ENCODE measurements around the gene TNRC6A. TPM values are rescaled to one million over a fixed set of nuclear protein-coding genes. Genes with fewer than 3 reads are reported as not detected.
A peak's percentile ranks its signal among the peaks of the same experiment; 100 is the strongest.

TNRC6A gene
- total and polyA plus RNA-seq, 2 experiments from 2014 or later, result 93.1 to 124 TPM

GRCh38 chr16:24745791-24746190 lies 16.3 kb downstream of the TNRC6A start (continued):
- TF ChIP-seq, protein P1, sequence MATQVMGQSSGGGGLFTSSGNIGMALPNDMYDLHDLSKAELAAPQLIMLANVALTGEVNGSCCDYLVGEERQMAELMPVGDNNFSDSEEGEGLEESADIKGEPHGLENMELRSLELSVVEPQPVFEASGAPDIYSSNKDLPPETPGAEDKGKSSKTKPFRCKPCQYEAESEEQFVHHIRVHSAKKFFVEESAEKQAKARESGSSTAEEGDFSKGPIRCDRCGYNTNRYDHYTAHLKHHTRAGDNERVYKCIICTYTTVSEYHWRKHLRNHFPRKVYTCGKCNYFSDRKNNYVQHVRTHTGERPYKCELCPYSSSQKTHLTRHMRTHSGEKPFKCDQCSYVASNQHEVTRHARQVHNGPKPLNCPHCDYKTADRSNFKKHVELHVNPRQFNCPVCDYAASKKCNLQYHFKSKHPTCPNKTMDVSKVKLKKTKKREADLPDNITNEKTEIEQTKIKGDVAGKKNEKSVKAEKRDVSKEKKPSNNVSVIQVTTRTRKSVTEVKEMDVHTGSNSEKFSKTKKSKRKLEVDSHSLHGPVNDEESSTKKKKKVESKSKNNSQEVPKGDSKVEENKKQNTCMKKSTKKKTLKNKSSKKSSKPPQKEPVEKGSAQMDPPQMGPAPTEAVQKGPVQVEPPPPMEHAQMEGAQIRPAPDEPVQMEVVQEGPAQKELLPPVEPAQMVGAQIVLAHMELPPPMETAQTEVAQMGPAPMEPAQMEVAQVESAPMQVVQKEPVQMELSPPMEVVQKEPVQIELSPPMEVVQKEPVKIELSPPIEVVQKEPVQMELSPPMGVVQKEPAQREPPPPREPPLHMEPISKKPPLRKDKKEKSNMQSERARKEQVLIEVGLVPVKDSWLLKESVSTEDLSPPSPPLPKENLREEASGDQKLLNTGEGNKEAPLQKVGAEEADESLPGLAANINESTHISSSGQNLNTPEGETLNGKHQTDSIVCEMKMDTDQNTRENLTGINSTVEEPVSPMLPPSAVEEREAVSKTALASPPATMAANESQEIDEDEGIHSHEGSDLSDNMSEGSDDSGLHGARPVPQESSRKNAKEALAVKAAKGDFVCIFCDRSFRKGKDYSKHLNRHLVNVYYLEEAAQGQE (IDR thresholded peaks at IDR 0.05; ENCODE audit: unreplicated experiment), result no peak
- no peak for TF ChIP-seq STAT1 (IDR thresholded peaks at IDR 0.05; ENCODE audit: unreplicated experiment)

DNA sequence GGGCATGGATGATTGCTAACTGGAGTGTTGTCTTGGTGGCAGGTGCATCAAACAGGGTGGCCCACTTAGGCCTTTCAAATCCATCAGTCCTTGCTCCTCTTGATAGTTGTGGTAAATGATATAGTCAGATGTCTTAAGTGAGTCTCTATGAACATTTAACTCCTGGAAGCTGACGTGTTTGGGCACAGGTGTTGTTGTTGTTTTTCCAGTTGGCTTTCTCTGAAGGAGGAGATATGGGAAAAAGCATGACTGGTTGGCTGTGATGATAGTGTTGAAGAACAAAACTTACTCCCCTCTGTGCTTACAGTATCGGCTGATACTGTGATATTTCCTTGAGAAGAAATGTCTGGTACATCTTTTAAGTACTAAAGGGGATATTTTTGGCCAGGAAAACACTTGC lies 18.0 kb downstream of the TNRC6A start:
- H3K27me3 Mint-ChIP-seq (ENCODE audit: insufficient read depth, low read depth, poor library complexity), result peaks cover 1% of the 10 kb centered on the region
- no peak overlapping the region for H3K27ac Mint-ChIP-seq
- H3K79me2 ChIP-seq (replicated peaks; ENCODE audit: insufficient read depth), result peaks cover 100% of the 10 kb centered on the region
- DNase-seq (ENCODE audit: low spot score) (no peak), ATAC-seq (no peak)
- H3K36me3 Mint-ChIP-seq (ENCODE audit: low read depth), result peaks cover 17% of the 10 kb centered on the region
- H3K9me3 Mint-ChIP-seq, result no peaks in the 10 kb centered on the region
- TF ChIP-seq JUNB (IDR thresholded peaks at IDR 0.05; ENCODE audit: unreplicated experiment), result no peak
- no peak for TF ChIP-seq CTCF (conservative IDR thresholded peaks at IDR 0.05; ENCODE audit: low read depth in 2 of 2)
- no peak for TF ChIP-seq STAT1 (IDR thresholded peaks at IDR 0.05; ENCODE audit: unreplicated experiment)
- no peak for TF ChIP-seq POLR2AphosphoS5 (IDR thresholded peaks at IDR 0.05; ENCODE audit: low read depth)
- no peak for TF ChIP-seq ZNF114 (CRISPR knock-in tag; IDR thresholded peaks at IDR 0.05)
- no peak for TF ChIP-seq ETS1 (IDR thresholded peaks at IDR 0.05)
- no peak overlapping the region for H3K4me3 ChIP-seq
- H3K36me3 ChIP-seq (ENCODE audit: insufficient read depth), result no peaks in the 10 kb centered on the region
- 0 out of 2 replicates have a peak overlapping the region, but pooled peaks have one; percentile 15 for H3K27ac ChIP-seq (ENCODE audit: low read depth)
- H2AFZ ChIP-seq, result no peak overlapping the region
- no peaks in the 10 kb centered on the region for H3K9me2 ChIP-seq (ENCODE audit: insufficient read depth)
- H3K27me3 ChIP-seq (ENCODE audit: insufficient read depth), result no peaks in the 10 kb centered on the region
- H4K20me1 ChIP-seq (replicated peaks; ENCODE audit: insufficient read depth), result peaks cover 100% of the 10 kb centered on the region
- H3K4me2 ChIP-seq, result no peak overlapping the region
- H3K4me1 ChIP-seq (ENCODE audit: insufficient read depth), result peaks cover 82% of the 10 kb centered on the region
- no peak overlapping the region for H3K4me3 Mint-ChIP-seq
- no peaks in the 10 kb centered on the region for H3F3A ChIP-seq (replicated peaks; ENCODE audit: low read depth)
- peaks cover 72% of the 10 kb centered on the region for H3K4me1 Mint-ChIP-seq

GRCh38 chr16:24748242-24748641 lies 18.8 kb downstream of the TNRC6A start:
- Histone ChIP-seq H3K27ac (ENCODE audit: low read depth) (0 out of 2 replicates have a peak overlapping the region, but pooled peaks have one; percentile 15), H3K79me2 (replicated peaks; ENCODE audit: insufficient read depth) (peaks cover 100% of the 10 kb centered on the region), H3K4me3 (no peak overlapping the region), H3K27me3 (ENCODE audit: insufficient read depth) (no peaks in the 10 kb centered on the region), H3K4me1 (ENCODE audit: insufficient read depth) (peaks cover 82% of the 10 kb centered on the region), H3K4me2 (no peak overlapping the region), H3K9me2 (ENCODE audit: insufficient read depth) (no peaks in the 10 kb centered on the region), H3K36me3 (ENCODE audit: insufficient read depth) (no peaks in the 10 kb centered on the region), H4K20me1 (replicated peaks; ENCODE audit: insufficient read depth) (peaks cover 100% of the 10 kb centered on the region), H3F3A (replicated peaks; ENCODE audit: low read depth) (no peaks in the 10 kb centered on the region), H2AFZ (no peak overlapping the region)
- no peak overlapping the region for H3K4me3 Mint-ChIP-seq
- ATAC-seq (no peak), DNase-seq (ENCODE audit: low spot score) (no peak)
- H3K27me3 Mint-ChIP-seq (ENCODE audit: insufficient read depth, low read depth, poor library complexity), result peaks cover 1% of the 10 kb centered on the region
- peaks cover 17% of the 10 kb centered on the region for H3K36me3 Mint-ChIP-seq (ENCODE audit: low read depth)
- H3K27ac Mint-ChIP-seq, result no peak overlapping the region
- peaks cover 71% of the 10 kb centered on the region for H3K4me1 Mint-ChIP-seq
- no peaks in the 10 kb centered on the region for H3K9me3 Mint-ChIP-seq
- TF ChIP-seq NANOG (IDR thresholded peaks at IDR 0.05; ENCODE audit: borderline replicate concordance) (no peak), ETS1 (IDR thresholded peaks at IDR 0.05) (no peak), JUNB (IDR thresholded peaks at IDR 0.05; ENCODE audit: unreplicated experiment) (no peak)
